Kidney glomerular epithelial cell (primary cell): ENCODE measurements around the gene NPFFR2.
"Not testable (repeated sequence)": the region's sequence is repeated elsewhere in the genome, so short reads cannot be mapped to it uniquely, and the experiment has no call there.

Source experiments
- DNase-seq: peaks from one replicate; lab custom pipeline; 2025; lab: John Stamatoyannopoulos, UW

The NPFFR2 gene

GRCh38 chr4:72112514-72113156, 80.8 kb downstream of the NPFFR2 start:
- DNase-seq = peak; percentile 11

DNA sequence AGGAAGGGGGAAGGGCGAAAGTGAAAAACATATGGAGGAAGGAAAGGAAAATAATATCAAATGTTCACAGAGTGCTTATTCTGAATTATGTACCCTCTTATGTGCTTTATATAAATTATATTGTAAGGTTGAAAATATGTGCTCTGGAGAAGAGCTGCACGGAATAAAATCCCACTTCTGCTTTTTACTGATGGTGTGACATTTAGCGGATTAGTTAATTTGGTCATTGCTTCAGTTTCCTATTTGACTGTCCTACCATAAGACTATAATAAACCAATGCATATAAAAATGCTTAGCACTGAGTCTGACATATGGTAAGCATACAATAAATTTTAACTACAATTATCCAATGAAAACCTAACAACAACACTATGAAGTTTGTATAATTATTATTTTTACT, 86.2 kb downstream of the NPFFR2 start:
- DNase-seq = no peak

GRCh38 chr4:72119946-72120345, 88.1 kb downstream of the NPFFR2 start:
- DNase-seq = no peak

DNA sequence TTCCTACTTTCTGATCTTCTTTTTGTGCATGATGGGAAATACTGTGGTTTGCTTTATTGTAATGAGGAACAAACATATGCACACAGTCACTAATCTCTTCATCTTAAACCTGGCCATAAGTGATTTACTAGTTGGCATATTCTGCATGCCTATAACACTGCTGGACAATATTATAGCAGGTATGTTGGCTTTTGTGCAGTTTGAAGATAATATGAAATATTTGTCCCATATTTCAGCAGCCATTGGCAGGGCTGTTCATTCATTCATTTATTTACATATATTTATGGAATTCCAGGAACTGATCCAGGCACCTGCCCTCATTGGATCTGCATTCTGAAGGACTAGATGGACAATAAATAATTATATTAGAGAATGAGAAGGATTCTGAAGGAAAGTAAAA, 96.9 kb downstream of the NPFFR2 start:
- DNase-seq = no peak

DNA sequence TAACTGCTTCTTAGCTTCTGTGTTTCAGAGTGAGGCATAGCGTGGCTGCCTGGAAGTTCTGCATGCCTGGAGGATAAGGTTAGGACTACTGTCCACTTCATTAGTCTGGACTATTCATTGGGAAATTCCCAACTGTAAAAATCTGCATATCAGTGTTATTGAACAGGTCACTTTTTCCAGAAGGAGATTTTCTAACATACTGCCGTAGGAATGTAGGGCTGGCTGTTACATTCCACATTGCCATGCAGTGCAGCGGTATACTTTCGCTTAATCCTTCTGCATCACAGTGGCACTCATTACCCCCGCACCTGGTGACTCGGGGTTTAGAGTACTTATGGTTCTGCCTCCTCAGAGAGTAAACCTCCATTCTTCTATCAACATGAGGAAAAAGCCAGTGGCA, 104.6 kb downstream of the NPFFR2 start:
- peak; percentile 54 for DNase-seq

DNA sequence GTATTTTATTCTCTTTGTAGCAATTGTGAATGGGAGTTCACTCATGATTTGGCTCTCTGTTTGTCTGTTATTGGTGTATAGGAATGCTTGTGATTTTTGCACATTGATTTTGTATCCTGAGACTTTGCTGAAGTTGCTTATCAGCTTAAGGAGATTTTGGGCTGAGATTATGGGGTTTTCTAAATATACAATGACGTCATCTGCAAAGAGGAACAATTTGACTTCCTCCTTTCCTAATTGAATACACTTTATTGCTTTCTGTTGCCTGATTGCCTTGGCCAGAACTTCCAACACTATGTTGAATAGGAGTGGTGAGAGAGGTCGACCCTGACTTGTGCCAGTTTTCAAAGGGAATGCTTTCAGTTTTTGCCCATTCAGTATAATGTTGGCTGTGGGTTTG, 108.2 kb downstream of the NPFFR2 start:
- not testable (repeated sequence) for DNase-seq

GRCh38 chr4:72144241-72144640, 112.4 kb downstream of the NPFFR2 start:
- no peak for DNase-seq

GRCh38 chr4:72152731-72153130, 120.9 kb downstream of the NPFFR2 start:
- DNase-seq = no peak

DNA sequence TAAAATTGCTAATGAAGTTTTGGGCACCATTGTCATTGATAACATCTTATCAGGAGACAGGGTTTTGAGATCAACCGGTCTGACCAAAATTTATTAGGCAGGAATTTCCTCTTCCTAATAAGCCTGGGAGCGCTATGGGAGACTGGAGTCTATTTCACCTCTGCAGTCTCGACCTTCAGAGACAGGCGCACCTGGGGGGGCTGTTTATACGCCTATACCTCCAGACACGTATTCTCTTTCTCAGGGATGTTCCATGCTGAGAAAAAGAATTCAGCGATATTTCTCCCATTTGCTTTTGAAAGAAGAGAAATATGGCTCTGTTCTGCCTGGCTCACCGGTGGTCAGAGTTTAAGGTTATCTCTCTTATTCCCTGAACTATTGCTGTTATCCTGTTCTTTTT, 121.8 kb downstream of the NPFFR2 start:
- DNase-seq = not testable (repeated sequence)

DNA sequence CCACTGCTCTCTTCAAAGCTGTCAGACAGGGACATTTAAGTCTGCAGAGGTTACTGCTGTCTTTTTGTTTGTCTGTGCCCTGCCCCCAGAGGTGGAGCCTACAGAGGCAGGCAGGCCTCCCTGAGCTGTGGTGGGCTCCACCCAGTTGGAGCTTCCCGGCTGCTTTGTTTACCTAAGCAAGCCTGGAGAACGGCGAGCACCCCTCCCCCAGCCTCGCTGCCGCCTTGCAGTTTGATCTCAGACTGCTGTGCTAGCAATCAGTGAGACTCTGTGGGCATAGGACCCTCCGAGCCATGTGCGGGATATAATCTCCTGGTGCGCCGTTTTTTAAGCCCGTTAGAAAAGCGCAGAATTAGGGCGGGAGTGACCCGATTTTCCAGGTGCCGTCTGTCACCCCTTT, 137.5 kb downstream of the NPFFR2 start:
- not testable (repeated sequence) for DNase-seq

GRCh38 chr4:72169861-72170260, 138.1 kb downstream of the NPFFR2 start:
- no peak for DNase-seq

DNA sequence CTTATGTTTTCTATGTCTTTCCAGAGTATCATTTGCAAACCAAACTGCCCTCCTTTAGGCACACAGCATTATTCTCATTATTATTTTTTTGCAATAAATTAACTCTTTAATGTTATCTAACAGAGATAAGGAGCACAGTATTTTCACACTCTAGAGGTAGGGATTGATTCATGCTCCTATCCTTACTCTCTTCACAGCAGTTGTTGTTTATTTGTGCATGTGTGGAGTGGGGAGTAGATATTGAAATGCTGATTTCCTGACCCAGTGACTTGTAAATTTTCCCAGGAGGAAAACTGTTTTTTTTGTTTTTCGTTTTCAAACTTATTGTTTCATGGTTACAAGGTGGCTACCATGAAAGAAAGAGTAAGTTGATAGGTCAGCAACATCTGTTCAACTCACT, 140.0 kb downstream of the NPFFR2 start:
- DNase-seq = no peak

DNA sequence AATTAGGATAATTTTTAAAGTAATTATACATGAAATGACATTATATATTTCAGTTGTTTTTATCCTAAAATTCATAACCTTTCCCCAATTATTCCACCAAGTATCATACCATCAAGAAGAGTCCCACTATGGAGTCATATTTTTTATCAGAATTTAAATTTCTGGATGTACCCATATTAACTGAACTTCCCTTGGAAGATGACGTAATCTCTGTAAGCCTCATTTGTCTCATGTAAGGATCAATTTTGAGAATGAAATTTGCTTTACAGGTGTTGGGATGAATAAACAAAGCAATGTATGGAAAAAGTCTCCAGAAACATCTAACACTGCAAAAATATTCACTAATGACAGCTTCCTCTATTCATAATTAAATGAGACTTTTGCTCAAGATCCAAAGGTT, 147.5 kb downstream of the NPFFR2 start:
- DNase-seq = no peak

- DNase-seq = no peak
Observed at GRCh38 chr4:72186714-72187113, 154.9 kb downstream of the NPFFR2 start.

GRCh38 chr4:72194046-72194445, 162.2 kb downstream of the NPFFR2 start:
- no peak for DNase-seq

- no peak for DNase-seq
Observed at GRCh38 chr4:72194453-72194852, 162.7 kb downstream of the NPFFR2 start.
